Right cardiac atrium (tissue), 5 donors: Measurements from ENCODE around the gene TKT. TPM values are rescaled to one million over a fixed set of nuclear protein-coding genes. Genes with fewer than 3 reads are reported as not detected.
"Not testable (repeated sequence)": the region's sequence is repeated elsewhere in the genome, so short reads cannot be mapped to it uniquely, and the experiment has no call there.

Source experiments
- ATAC-seq, 2 donors: fragments of 200-7000 bp; cut with Tn5 transposase; one replicate each; pipeline versions ENCODE4 v1.8.0 to v1.9.1; 2020; ENCODE audit warnings: moderate library complexity in 2 of 2, mild to moderate bottlenecking in 1 of 2
- DNase-seq, 3 donors: peaks; one replicate each; pipeline ENCODE4 v3.0.0-alpha.2; 2020
- H3K27ac ChIP-seq: one replicate; pipeline ENCODE4 v1.5.1; 2013; ENCODE audit warnings: mild to moderate bottlenecking, low read length, control low read depth, moderate library complexity
- H3K27me3 ChIP-seq: one replicate; pipeline ENCODE4 v1.6.1; 2013; ENCODE audit not compliant: control insufficient read depth, insufficient read depth
- H3K4me1 ChIP-seq: one replicate; pipeline ENCODE4 v1.6.1; 2013; ENCODE audit warnings: low read length; ENCODE audit not compliant: control insufficient read depth, insufficient read depth
- H3K4me3 ChIP-seq: one replicate; pipeline ENCODE4 v1.5.1; 2013; ENCODE audit warnings: low read length, control low read depth
- H3K9me3 ChIP-seq: one replicate; pipeline ENCODE4 v1.6.1; 2013; ENCODE audit warnings: low read length; ENCODE audit not compliant: control insufficient read depth
- WGBS: extraction: QIAGEN DNeasy Blood & Tissue Kit; methylation state at CpG from one replicate; pipeline ENCODE4 v1.1.7; 2013; 5-methylcytosine and 5-hydroxymethylcytosine counted together
- intact Hi-C, 4 donors: fragments of 100-400 bp; cut with DNase I; formaldehyde crosslinking; loops; one replicate each; pipeline versions ENCODE4 v1.11.0 to v1.14.0; 2022 to 2023
- polyA plus RNA-seq: library from polyadenylated mRNA; stranded (reverse); fragments of 200-250 nt; gene quantifications from one replicate; pipeline ENCODE4 v1.2.3, GENCODE V29; 2013
- total RNA-seq, 4 donors: library from RNA; stranded (reverse); fragmentation: NEBNext Ultra II Directional; extraction: Animal tissue kit (Norgen Biotek cat#: 25700); gene quantifications; one replicate each; pipeline ENCODE4 v1.2.1, GENCODE V29; 2021
- donor health status: healthy with polysubstance abuse.
- donor health status: DM: no; HTN: yes; CAD: no.
- donor health status: DM: no; HTN: no; CAD: no.
- donor health status: DM: no; HTN: yes; CAD: no; lungs with severe emphysema.
- donor health status: DM: yes; HTN: yes; CAD: no.

TKT gene
- total and polyA plus RNA-seq, 5 donors = 37.7 to 61.8 (median 41.9) TPM

DNA sequence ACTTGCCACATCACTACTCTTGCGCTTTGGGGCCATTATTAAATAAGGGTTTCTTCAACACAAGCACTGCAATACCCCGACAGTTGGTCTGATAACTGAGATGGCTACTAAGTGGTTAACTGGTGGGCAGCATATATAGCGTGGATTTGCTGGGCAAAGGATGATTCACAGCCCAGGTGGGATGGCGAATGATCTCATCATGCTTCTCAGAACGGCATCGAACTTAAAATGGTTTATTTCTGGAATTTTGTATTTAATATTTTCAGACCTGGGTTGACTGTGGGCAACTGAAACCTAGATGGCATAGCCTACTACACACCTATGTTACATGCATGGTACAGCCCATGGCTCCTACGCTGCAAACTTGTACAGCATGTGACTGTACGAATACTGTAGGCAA, 26.8 kb upstream of the TKT start:
- intact Hi-C loops = no loop called here
- DNase-seq = no peak
- H3K4me1 ChIP-seq = no peaks in the 10 kb centered on the region
- H3K4me3 ChIP-seq = no peak overlapping the region
- WGBS = 92% methylated on average over 8 of the region's 8 CpGs
- no peaks in the 10 kb centered on the region for H3K9me3 ChIP-seq
- H3K27me3 ChIP-seq = no peaks in the 10 kb centered on the region
- no peak overlapping the region for H3K27ac ChIP-seq
- no peak for ATAC-seq

DNA sequence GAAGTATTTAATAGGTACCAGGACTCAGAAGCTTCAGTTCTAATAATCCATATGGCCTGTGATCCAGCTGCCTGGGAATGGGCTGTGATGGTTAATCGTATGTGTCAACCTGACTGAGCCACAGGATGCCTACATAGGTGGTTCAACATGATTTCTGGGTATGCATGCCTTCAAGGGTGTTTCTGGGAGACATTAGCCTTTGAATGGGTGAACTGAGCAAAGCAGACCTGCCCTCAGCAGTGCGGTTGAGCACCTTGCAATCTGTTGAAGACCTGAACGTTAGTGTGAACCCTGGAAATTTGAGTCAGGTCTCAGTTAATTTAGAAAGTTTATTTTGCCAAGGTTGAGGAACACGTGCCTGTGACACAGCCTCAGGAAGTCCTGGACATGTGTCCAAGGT, 22.8 kb upstream of the TKT start:
- H3K27me3 ChIP-seq = no peaks in the 10 kb centered on the region
- no peak overlapping the region for H3K4me3 ChIP-seq
- intact Hi-C loops = no loop called here
- H3K9me3 ChIP-seq = no peaks in the 10 kb centered on the region
- DNase-seq (no peak), ATAC-seq (no peak)
- H3K27ac ChIP-seq = no peak overlapping the region
- WGBS = 78% methylated on average over 4 of the region's 4 CpGs
- no peaks in the 10 kb centered on the region for H3K4me1 ChIP-seq

GRCh38 chr3:53274938-53275605, 19.2 kb upstream of the TKT start:
- no peak for ATAC-seq
- Histone ChIP-seq H3K27me3 (no peaks in the 10 kb centered on the region), H3K4me3 (no peak overlapping the region), H3K27ac (no peak overlapping the region), H3K9me3 (no peaks in the 10 kb centered on the region), H3K4me1 (peaks cover 3% of the 10 kb centered on the region)
- no peak for DNase-seq
- 52% methylated on average over 5 of the region's 5 CpGs for WGBS
- intact Hi-C loops = no loop called here

DNA sequence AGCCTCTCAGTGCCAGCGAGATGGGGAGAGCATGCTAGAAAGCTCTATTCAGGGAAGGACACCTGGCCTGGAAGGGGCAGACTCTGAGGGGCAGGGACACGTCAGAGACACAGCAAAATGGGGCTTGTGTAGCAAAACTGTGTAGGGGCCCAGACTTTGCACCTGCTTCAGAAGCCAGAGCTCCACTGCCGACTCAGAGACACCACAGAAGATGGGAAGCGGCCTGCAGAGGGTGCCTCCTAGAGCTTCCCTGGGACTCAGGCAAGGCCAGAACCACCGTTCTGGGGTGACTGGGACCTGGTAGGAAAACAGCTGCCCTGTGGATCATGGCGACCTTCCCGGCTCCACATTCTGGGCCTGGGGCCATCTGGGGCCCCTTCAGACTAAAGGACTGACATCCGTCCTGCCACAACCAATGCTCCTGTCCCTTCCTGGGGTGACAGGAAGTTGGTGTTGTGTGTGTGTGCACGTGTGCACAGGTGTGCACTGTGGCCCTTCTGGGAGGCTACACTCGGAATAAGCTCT, 17.4 kb upstream of the TKT start:
- Histone ChIP-seq H3K4me1 (peaks cover 5% of the 10 kb centered on the region), H3K4me3 (no peak overlapping the region), H3K9me3 (no peaks in the 10 kb centered on the region), H3K27ac (no peak overlapping the region), H3K27me3 (no peaks in the 10 kb centered on the region)
- DNase-seq (no peak), ATAC-seq (no peak)
- WGBS = 78% methylated on average over 10 of the region's 10 CpGs
- intact Hi-C loops = no loop called here

DNA sequence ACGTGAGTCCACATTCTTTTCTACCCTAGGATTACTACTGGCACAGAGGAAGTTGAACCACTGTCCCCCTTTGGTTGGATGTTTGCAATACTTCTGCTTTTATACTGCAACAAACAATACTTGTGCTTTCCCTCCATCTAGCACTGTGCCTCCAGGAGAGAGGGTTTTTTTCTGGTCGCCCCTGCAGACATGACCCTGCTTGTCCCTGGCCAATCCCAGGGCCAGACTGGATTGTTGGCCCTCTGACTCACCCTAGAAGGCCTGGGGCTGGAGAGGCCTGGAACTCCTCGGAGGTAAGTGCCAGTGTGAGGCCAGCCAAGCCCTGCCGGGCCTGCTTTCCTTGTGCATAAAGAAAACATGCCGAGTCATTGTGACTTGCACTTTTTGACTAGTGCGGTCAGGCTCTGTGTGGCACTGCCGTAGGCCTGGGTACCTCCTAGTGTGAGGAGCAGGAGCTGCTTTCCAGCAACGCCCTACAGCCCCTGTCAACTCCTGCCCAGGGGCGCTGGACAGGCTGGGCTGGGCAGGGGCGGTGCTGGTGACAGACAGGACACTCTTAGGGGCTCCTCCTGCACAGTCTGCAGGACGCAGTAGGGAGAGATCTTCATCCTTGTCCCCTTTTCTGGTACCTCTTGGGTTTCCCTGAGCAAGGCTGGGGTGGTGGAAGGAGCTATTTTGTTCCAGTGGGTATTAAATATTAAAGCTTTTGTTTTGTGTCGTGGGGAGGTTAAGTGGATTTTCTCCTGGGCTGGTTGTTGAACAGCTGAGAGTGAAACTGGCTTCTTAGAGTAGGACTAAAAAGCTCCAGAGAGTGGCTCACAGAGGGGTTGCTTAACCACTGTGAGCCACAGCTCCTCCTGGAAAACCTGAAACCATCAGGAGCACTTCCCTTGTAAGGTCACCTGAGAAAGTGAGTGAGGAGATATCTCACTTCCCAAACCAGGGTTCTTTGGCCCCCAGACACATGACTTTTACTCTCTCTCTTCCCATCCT, 14.4 kb upstream of the TKT start:
- ATAC-seq (peak; percentile 93 to 95), DNase-seq (peak; percentile 89 to 95 (median 93))
- Histone ChIP-seq H3K27me3 (no peaks in the 10 kb centered on the region), H3K4me3 (no peak overlapping the region), H3K27ac (peak overlapping the region; percentile 97), H3K4me1 (peaks cover 5% of the 10 kb centered on the region), H3K9me3 (no peaks in the 10 kb centered on the region)
- intact Hi-C loops = no loop called here
- 31% methylated on average over 12 of the region's 12 CpGs for WGBS

DNA sequence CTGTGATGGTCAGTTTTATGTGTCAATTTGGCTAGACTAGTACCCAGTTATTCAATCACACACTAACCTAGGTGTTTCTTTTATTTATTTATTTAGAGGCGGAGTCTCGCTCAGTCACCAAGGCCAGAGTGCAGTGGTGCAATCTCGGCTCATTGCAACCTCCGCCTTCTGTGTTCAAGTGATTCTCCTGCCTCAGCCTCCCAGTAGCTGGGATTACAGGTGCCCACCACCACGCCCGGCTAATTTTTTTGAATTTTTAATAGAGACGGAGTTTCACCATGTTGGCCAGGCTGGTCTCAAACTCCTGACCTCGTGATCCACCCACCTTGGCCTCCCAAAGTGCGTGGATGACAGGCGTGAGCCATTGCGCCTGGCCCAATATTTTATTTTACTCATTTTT, 13.4 kb upstream of the TKT start:
- DNase-seq, H3K4me3 ChIP-seq, ATAC-seq, H3K27me3 ChIP-seq, intact Hi-C loops, H3K4me1 ChIP-seq, H3K9me3 ChIP-seq: not testable (repeated sequence)
- H3K27ac ChIP-seq = peak overlapping the region; percentile 97
- 96% methylated on average over 11 of the region's 11 CpGs for WGBS

DNA sequence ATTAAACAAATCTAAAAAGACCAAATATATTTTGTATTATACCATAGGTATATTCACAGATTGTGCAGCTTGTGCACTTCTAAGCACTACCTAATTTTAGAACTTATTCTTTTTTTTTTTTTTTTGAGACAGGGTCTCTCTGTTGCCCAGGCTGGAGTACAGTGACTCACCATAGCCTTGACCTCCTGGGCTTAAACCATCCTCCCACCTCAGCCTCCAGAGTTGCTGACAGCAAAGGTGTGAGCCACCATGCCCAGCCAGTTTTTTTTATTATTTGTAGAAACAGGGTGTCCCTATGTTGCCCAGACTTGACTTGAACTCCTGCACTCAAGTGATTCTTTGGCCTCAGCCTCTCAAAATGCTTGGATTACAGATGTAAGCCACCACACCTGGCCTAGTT, 11.9 kb upstream of the TKT start:
- no peaks in the 10 kb centered on the region for H3K27me3 ChIP-seq
- H3K27ac ChIP-seq = no peak overlapping the region
- DNase-seq (no peak), ATAC-seq (no peak)
- H3K4me3 ChIP-seq = no peak overlapping the region
- H3K4me1 ChIP-seq = peaks cover 5% of the 10 kb centered on the region
- intact Hi-C loops = no loop called here
- no peaks in the 10 kb centered on the region for H3K9me3 ChIP-seq

GRCh38 chr3:53264718-53265117, 8.9 kb upstream of the TKT start:
- peaks cover 2% of the 10 kb centered on the region for H3K4me1 ChIP-seq
- no peaks in the 10 kb centered on the region for H3K9me3 ChIP-seq
- ATAC-seq = peak; percentile 66 to 76
- DNase-seq = no peak
- H3K27me3 ChIP-seq = no peaks in the 10 kb centered on the region
- intact Hi-C loops = no loop called here
- H3K4me3 ChIP-seq = no peak overlapping the region
- H3K27ac ChIP-seq = peak overlapping the region; percentile 33
- WGBS = 45% methylated on average over 3 of the region's 3 CpGs

DNA sequence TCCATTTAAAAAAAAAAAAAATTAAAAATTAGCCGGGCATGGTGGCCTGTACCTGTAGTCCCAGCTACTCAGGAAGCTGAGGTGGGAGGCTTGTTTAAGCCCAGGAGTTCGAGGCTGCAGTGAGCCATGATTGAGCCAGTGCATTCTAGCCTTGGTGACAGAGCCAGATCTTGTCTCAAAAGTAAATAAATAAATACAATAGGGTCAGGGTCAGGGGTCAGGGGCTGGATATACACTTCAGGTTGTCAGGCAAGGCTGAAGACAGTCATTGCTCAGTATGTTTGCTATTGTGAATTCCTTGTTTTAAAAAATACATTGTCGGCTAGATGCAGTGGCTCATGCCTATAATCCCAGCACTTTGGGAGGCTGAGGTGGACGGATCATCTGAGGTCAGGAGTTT, 8.1 kb upstream of the TKT start:
- H3K9me3 ChIP-seq = no peaks in the 10 kb centered on the region
- H3K4me1 ChIP-seq = peaks cover 6% of the 10 kb centered on the region
- intact Hi-C loops = no loop called here
- no peak overlapping the region for H3K4me3 ChIP-seq
- no peak for ATAC-seq
- WGBS = 79% methylated on average over 4 of the region's 4 CpGs
- H3K27me3 ChIP-seq = no peaks in the 10 kb centered on the region
- no peak for DNase-seq
- no peak overlapping the region for H3K27ac ChIP-seq

- no peak overlapping the region for H3K27ac ChIP-seq
- H3K27me3 ChIP-seq = no peaks in the 10 kb centered on the region
- DNase-seq (no peak), ATAC-seq (no peak)
- intact Hi-C loops = no loop called here
- peaks cover 6% of the 10 kb centered on the region for H3K4me1 ChIP-seq
- WGBS = 54% methylated on average over 5 of the region's 5 CpGs
- no peak overlapping the region for H3K4me3 ChIP-seq
- no peaks in the 10 kb centered on the region for H3K9me3 ChIP-seq
Measured at GRCh38 chr3:53261712-53262111, 5.9 kb upstream of the TKT start.

- intact Hi-C loops = no loop called here
- ATAC-seq (peak in 1 of 2 donors; percentile 3), DNase-seq (no peak)
- no peaks in the 10 kb centered on the region for H3K27me3 ChIP-seq
- H3K27ac ChIP-seq = peak overlapping the region; percentile 30
- no peaks in the 10 kb centered on the region for H3K9me3 ChIP-seq
- no peak overlapping the region for H3K4me3 ChIP-seq
- 49% methylated on average over 4 of the region's 4 CpGs for WGBS
- peaks cover 6% of the 10 kb centered on the region for H3K4me1 ChIP-seq
Measured at GRCh38 chr3:53260286-53260785, 4.5 kb upstream of the TKT start.
